ENCODE measurements around the gene AP3B1.

Gene AP3B1

DNA sequence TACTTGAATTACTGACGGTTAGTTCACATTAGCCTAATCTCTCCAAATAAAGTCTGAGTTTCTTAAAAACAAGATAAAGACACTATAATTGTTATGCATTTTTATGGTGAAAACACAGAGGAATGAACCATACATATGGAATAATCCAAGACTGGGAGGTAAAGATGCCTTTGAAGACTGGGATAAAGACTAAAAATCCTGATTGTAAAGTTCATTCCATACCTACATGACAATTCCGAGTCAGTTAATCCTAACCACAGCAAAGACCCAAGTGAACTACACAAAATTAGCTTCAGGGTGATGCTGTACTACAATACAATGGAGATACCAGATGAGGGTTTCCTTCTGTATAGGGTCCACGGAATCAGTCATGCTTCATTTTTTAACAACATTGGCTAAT is 6.3 kb downstream of the AP3B1 start:
- H2AFZ ChIP-seq (ENCODE audit: low read length, unreplicated experiment), result peak overlapping the region; percentile 69
- H3K4me3 ChIP-seq (ENCODE audit: low read depth, low read length), result peak overlapping the region; percentile 56
- peak overlapping the region; percentile 60 for H3K27ac ChIP-seq (ENCODE audit: low read depth, low read length)
- H3K36me3 ChIP-seq (ENCODE audit: insufficient read depth, low read length), result no peaks in the 10 kb centered on the region
- H3K4me1 ChIP-seq (ENCODE audit: control insufficient read depth, insufficient read depth, low read length, unreplicated experiment), result peaks cover 35% of the 10 kb centered on the region
- H3K79me2 ChIP-seq (ENCODE audit: control insufficient read depth, insufficient read depth, low read length, unreplicated experiment), result peaks cover 84% of the 10 kb centered on the region
- H3K27me3 ChIP-seq (ENCODE audit: insufficient read depth, low read length), result no peaks in the 10 kb centered on the region

DNA sequence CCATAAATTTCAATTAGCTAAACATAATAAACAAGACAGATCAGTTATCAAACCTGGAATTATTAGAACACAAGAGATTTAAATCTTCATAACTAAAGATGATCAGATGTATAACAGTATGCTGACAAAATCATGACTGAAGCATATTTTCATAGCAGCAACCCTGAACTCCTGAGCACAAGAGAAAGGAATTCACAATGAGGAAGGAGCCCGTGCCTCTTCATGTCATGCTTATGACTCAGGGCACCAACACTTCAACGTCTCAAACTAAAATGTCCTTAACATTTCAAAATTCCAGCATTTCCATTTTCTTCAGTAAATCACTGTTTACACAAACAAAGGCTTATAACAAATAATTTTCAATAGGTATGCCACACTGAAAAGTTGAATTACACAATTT is 6.7 kb downstream of the AP3B1 start:
- H3K4me3 ChIP-seq (ENCODE audit: low read depth, low read length), result peak overlapping the region; percentile 56
- peak overlapping the region; percentile 60 for H3K27ac ChIP-seq (ENCODE audit: low read depth, low read length)
- H2AFZ ChIP-seq (ENCODE audit: low read length, unreplicated experiment), result peak overlapping the region; percentile 69
- peaks cover 84% of the 10 kb centered on the region for H3K79me2 ChIP-seq (ENCODE audit: control insufficient read depth, insufficient read depth, low read length, unreplicated experiment)
- H3K27me3 ChIP-seq (ENCODE audit: insufficient read depth, low read length), result no peaks in the 10 kb centered on the region
- H3K4me1 ChIP-seq (ENCODE audit: control insufficient read depth, insufficient read depth, low read length, unreplicated experiment), result peaks cover 33% of the 10 kb centered on the region
- H3K36me3 ChIP-seq (ENCODE audit: insufficient read depth, low read length), result no peaks in the 10 kb centered on the region

DNA sequence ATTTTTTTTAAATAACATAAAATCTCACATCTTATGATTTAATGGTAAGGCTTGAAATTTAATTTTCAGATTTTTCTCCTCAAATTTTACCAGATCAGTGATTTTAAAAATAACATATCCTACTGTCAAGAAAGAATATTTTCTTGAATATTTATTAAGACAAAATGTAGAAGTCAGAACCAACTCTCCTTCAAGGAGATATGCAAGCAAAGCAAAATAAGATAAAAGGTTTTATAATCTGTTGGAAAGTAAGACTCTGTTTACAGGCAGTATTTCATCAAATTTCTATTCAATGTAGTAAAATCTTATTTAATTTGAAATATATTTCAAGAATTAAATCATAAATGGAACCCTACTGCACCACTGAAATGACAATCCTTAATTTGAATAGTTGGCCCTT is 7.3 kb downstream of the AP3B1 start:
- Histone ChIP-seq H3K79me2 (ENCODE audit: control insufficient read depth, insufficient read depth, low read length, unreplicated experiment) (peaks cover 81% of the 10 kb centered on the region), H2AFZ (ENCODE audit: low read length, unreplicated experiment) (no peak overlapping the region), H3K27me3 (ENCODE audit: insufficient read depth, low read length) (no peaks in the 10 kb centered on the region), H3K4me1 (ENCODE audit: control insufficient read depth, insufficient read depth, low read length, unreplicated experiment) (peaks cover 30% of the 10 kb centered on the region), H3K4me3 (ENCODE audit: low read depth, low read length) (no peak overlapping the region), H3K36me3 (ENCODE audit: insufficient read depth, low read length) (no peaks in the 10 kb centered on the region), H3K27ac (ENCODE audit: low read depth, low read length) (peak overlapping the region; percentile 60; the same call in 1 of the 2 replicates)

DNA sequence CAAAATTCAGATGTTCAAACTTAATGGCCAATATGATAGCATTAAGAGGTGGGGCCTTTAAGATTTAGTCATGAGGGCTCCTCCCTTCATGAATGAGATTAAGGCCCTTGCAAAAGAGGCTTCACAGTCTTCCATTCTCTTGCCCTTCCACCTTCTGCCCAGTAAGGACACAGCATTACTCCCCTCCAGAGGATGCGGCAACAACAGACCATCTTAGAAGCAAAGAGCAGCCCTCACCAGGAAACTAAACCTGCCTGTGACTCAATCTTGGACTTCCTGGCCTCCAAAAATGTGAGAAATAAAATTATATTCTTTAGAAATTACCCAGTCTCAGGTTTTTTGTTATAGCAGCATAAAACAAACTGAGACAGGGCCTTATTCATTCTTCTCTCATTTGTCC is 8.2 kb downstream of the AP3B1 start:
- Histone ChIP-seq H2AFZ (ENCODE audit: low read length, unreplicated experiment) (no peak overlapping the region), H3K27me3 (ENCODE audit: insufficient read depth, low read length) (no peaks in the 10 kb centered on the region), H3K27ac (ENCODE audit: low read depth, low read length) (no peak overlapping the region), H3K36me3 (ENCODE audit: insufficient read depth, low read length) (no peaks in the 10 kb centered on the region), H3K4me3 (ENCODE audit: low read depth, low read length) (no peak overlapping the region), H3K4me1 (ENCODE audit: control insufficient read depth, insufficient read depth, low read length, unreplicated experiment) (peaks cover 24% of the 10 kb centered on the region), H3K79me2 (ENCODE audit: control insufficient read depth, insufficient read depth, low read length, unreplicated experiment) (peaks cover 76% of the 10 kb centered on the region)

DNA sequence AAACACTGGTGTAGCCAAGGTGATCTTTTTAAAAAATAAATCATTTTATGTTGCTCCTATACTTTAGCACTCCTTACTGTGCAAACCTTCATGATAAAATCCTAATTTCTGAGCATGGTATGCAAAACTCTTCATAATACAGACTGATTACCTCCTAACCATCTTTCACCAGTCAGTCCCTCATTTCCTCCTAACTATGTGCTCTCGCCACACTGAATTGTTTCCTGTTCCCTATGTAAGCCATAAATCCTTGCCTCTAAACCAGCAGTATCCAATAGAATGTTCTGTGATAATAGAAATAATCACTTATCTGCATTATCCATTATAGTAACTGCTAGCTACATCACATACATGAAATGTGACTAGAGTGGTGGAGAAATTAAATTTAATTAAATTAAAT is 10.7 kb downstream of the AP3B1 start:
- H3K36me3 ChIP-seq (ENCODE audit: insufficient read depth, low read length), result no peaks in the 10 kb centered on the region
- no peaks in the 10 kb centered on the region for H3K27me3 ChIP-seq (ENCODE audit: insufficient read depth, low read length)
- H3K27ac ChIP-seq (ENCODE audit: low read depth, low read length), result no peak overlapping the region
- H3K4me1 ChIP-seq (ENCODE audit: control insufficient read depth, insufficient read depth, low read length, unreplicated experiment), result peaks cover 22% of the 10 kb centered on the region
- no peak overlapping the region for H3K4me3 ChIP-seq (ENCODE audit: low read depth, low read length)
- H3K79me2 ChIP-seq (ENCODE audit: control insufficient read depth, insufficient read depth, low read length, unreplicated experiment), result peaks cover 76% of the 10 kb centered on the region
- H2AFZ ChIP-seq (ENCODE audit: low read length, unreplicated experiment), result no peak overlapping the region

DNA sequence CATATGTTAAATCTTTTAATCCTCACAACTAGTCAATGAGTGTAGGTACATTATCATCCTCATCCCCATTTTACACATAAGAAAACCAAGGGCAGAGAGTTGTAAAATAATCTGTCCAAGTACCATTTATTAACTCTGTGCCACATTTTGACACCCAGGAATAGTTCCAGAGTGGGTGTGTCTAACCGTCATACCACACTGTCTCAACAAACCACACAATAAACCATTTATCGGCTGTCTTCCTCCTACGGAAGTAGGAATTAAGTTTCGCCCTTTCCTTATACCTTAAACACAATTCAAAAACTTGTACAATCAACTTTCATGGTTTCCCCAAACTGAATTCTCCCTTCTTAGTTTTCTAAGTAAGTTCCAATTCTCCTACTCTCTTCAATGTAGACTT is 11.4 kb downstream of the AP3B1 start:
- Histone ChIP-seq H3K79me2 (ENCODE audit: control insufficient read depth, insufficient read depth, low read length, unreplicated experiment) (peaks cover 73% of the 10 kb centered on the region), H3K4me1 (ENCODE audit: control insufficient read depth, insufficient read depth, low read length, unreplicated experiment) (peaks cover 15% of the 10 kb centered on the region), H3K4me3 (ENCODE audit: low read depth, low read length) (no peak overlapping the region), H3K27me3 (ENCODE audit: insufficient read depth, low read length) (no peaks in the 10 kb centered on the region), H3K36me3 (ENCODE audit: insufficient read depth, low read length) (no peaks in the 10 kb centered on the region), H3K27ac (ENCODE audit: low read depth, low read length) (no peak overlapping the region), H2AFZ (ENCODE audit: low read length, unreplicated experiment) (no peak overlapping the region)

DNA sequence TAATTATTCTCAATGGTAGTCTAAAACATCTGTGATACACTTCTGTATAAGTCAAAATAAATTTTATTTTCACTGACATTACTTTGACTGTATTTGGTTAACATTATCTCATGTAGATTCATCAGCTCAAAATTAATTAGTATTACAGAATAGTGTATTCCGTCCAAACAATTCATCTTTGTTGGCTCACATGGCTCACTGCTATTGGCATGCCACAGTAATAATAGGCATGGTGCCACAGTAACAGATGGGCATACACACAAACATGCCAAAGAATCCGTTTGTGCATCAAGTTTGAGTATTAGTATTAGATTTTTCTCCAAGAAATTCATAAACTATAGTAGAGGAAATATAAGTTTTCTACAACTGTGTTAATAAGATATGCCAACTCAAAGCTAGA is 14.2 kb downstream of the AP3B1 start:
- Histone ChIP-seq H3K4me3 (ENCODE audit: low read depth, low read length) (no peak overlapping the region), H3K4me1 (ENCODE audit: control insufficient read depth, insufficient read depth, low read length, unreplicated experiment) (no peaks in the 10 kb centered on the region), H3K27me3 (ENCODE audit: insufficient read depth, low read length) (no peaks in the 10 kb centered on the region), H3K79me2 (ENCODE audit: control insufficient read depth, insufficient read depth, low read length, unreplicated experiment) (peaks cover 64% of the 10 kb centered on the region), H3K27ac (ENCODE audit: low read depth, low read length) (no peak overlapping the region), H2AFZ (ENCODE audit: low read length, unreplicated experiment) (no peak overlapping the region), H3K36me3 (ENCODE audit: insufficient read depth, low read length) (no peaks in the 10 kb centered on the region)

DNA sequence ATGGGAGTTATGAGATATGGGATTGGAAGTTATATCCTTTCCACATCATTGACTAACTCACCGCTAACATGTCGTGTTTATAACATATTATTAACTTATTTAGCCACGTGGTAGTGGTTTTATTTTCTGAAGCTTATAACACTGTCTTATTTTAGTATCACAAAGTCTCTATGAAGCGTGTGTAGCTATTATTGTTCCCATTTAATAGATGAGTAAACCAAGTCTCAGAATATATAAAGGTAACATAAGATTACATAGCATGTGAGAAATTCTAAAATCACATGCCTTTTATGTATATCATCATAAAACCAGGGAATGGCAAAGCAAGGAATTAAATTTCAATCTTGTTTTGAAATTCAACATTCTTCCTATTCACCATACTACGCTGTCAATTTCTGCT is 15.3 kb downstream of the AP3B1 start:
- peaks cover 68% of the 10 kb centered on the region for H3K79me2 ChIP-seq (ENCODE audit: control insufficient read depth, insufficient read depth, low read length, unreplicated experiment)
- no peak overlapping the region for H2AFZ ChIP-seq (ENCODE audit: low read length, unreplicated experiment)
- H3K27me3 ChIP-seq (ENCODE audit: insufficient read depth, low read length), result no peaks in the 10 kb centered on the region
- H3K36me3 ChIP-seq (ENCODE audit: insufficient read depth, low read length), result no peaks in the 10 kb centered on the region
- H3K4me1 ChIP-seq (ENCODE audit: control insufficient read depth, insufficient read depth, low read length, unreplicated experiment), result no peaks in the 10 kb centered on the region
- H3K27ac ChIP-seq (ENCODE audit: low read depth, low read length), result no peak overlapping the region
- H3K4me3 ChIP-seq (ENCODE audit: low read depth, low read length), result no peak overlapping the region

DNA sequence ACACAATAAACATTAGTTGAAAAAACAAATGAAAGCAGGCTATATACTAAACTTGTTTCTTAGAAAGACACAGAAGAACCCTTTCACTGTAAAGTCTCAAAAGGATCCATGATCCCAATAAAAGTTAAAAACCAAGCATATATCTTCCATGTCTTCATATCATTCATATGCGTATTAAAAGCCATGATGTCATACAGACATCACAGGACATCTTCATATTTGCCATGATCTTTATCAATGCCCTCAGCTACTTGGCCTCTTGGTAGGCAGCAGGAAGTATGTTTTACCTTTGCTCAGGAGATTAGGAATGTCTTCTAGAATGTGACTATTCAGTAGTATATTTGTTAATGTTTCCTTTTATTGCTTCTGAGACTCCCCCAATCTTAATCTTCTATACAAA is 16.8 kb downstream of the AP3B1 start:
- Histone ChIP-seq H3K4me3 (ENCODE audit: low read depth, low read length) (no peak overlapping the region), H3K79me2 (ENCODE audit: control insufficient read depth, insufficient read depth, low read length, unreplicated experiment) (peaks cover 68% of the 10 kb centered on the region), H3K4me1 (ENCODE audit: control insufficient read depth, insufficient read depth, low read length, unreplicated experiment) (no peaks in the 10 kb centered on the region), H3K27me3 (ENCODE audit: insufficient read depth, low read length) (no peaks in the 10 kb centered on the region), H2AFZ (ENCODE audit: low read length, unreplicated experiment) (no peak overlapping the region), H3K36me3 (ENCODE audit: insufficient read depth, low read length) (no peaks in the 10 kb centered on the region), H3K27ac (ENCODE audit: low read depth, low read length) (no peak overlapping the region)

DNA sequence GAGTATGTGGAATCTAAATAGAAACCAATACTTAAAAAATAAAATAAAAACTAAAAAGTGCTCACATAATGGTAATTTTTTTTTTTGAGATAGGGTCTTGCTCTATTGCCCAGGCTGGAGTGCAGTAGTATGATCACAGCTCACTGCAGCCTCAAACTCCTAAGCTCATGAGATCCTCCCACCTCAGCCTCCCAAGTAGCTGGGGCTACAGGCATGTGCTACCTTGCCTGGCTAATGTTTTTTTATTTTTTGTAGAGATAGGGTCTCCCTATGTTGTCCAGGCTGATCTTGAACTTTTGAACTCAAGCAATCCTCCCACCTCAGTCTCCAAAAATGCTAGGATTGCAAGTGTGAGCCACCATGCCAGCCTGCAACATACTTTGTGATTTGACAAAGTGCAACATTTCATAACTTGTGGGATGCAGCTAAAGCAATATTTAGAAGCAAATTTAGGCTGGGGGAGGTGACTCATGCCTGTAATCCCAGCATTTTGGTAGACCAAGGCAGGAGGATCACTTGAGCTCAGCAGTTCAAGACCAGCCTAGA is 18.4 kb downstream of the AP3B1 start:
- Histone ChIP-seq H3K27me3 (ENCODE audit: insufficient read depth, low read length) (no peaks in the 10 kb centered on the region), H3K4me3 (ENCODE audit: low read depth, low read length) (no peak overlapping the region), H3K4me1 (ENCODE audit: control insufficient read depth, insufficient read depth, low read length, unreplicated experiment) (no peaks in the 10 kb centered on the region), H3K36me3 (ENCODE audit: insufficient read depth, low read length) (no peaks in the 10 kb centered on the region), H2AFZ (ENCODE audit: low read length, unreplicated experiment) (no peak overlapping the region), H3K27ac (ENCODE audit: low read depth, low read length) (no peak overlapping the region), H3K79me2 (ENCODE audit: control insufficient read depth, insufficient read depth, low read length, unreplicated experiment) (peaks cover 61% of the 10 kb centered on the region)

DNA sequence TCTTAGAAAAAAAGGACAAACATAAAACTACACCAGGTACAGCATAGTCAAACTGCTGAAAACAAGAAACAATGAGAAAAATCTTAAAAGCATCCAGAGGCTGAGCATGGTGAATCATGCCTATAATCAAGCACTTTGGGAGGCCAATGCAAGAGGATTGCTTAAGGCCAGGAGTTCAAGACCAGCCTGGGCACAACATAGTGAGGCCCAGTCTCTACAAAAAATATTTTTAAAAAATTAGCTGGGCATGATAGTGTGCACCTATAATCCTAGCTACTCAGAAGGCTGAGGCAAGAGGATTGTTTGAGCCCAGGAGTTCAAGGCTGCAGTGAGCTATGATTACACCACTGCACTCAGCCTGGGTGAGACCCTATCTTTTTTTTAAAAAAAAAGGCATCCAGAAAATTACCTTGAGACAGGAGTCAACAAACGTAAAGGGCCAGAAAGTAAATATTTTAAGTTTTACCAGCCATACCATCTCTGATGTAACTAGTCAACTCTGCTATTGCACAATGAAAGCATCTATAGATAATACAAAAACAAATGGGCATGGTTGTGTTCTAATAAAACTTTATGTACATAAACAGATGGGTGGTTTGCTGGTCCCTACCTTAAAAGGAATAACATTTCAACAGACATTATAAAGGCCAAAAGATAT is 19.8 kb downstream of the AP3B1 start:
- Histone ChIP-seq H3K27ac (ENCODE audit: low read depth, low read length) (no peak overlapping the region), H3K27me3 (ENCODE audit: insufficient read depth, low read length) (no peaks in the 10 kb centered on the region), H3K79me2 (ENCODE audit: control insufficient read depth, insufficient read depth, low read length, unreplicated experiment) (peaks cover 57% of the 10 kb centered on the region), H3K4me3 (ENCODE audit: low read depth, low read length) (no peak overlapping the region), H3K4me1 (ENCODE audit: control insufficient read depth, insufficient read depth, low read length, unreplicated experiment) (no peaks in the 10 kb centered on the region), H3K36me3 (ENCODE audit: insufficient read depth, low read length) (no peaks in the 10 kb centered on the region), H2AFZ (ENCODE audit: low read length, unreplicated experiment) (no peak overlapping the region)
